Smooth muscle cell (in vitro differentiated cells): ENCODE data around the gene RTP2. TPM values are rescaled to one million over a fixed set of nuclear protein-coding genes. Genes with fewer than 3 reads are reported as not detected.

Experiments used
- DNase-seq: peaks from one replicate; lab custom pipeline; 2025; ENCODE audit not compliant: unreplicated experiment; lab: John Stamatoyannopoulos, UW
- H2AFZ ChIP-seq: fragments of 200-600 bp; sonication (generic); 2 replicates; pipeline ENCODE4 v1.6.0; 2016; ENCODE audit warnings: antibody characterized with exemption, low read depth, mild to moderate bottlenecking
- H3F3A ChIP-seq: fragments of 200-600 bp; sonication (generic); 2 replicates; pipeline ENCODE4 v1.6.0; 2017; ENCODE audit warnings: antibody characterized with exemption, low read depth
- H3K27ac ChIP-seq: fragments of 200-600 bp; sonication (generic); 2 replicates; pipeline ENCODE4 v1.5.1; 2016; ENCODE audit warnings: low read depth, mild to moderate bottlenecking
- H3K27me3 ChIP-seq: fragments of 200-600 bp; sonication (generic); 2 replicates; pipeline ENCODE4 v1.6.1; 2016; ENCODE audit warnings: low read depth, mild to moderate bottlenecking
- H3K36me3 ChIP-seq: fragments of 200-600 bp; sonication (generic); 2 replicates; pipeline ENCODE4 v1.5.1; 2016; ENCODE audit warnings: low read depth
- H3K4me1 ChIP-seq: fragments of 200-600 bp; sonication (generic); 2 replicates; pipeline ENCODE4 v1.5.1; 2016; ENCODE audit warnings: low read depth
- H3K4me2 ChIP-seq: fragments of 200-600 bp; sonication (generic); 2 replicates; pipeline ENCODE4 v1.6.0; 2016; ENCODE audit warnings: mild to moderate bottlenecking
- H3K4me3 ChIP-seq: fragments of 200-600 bp; sonication (generic); 2 replicates; pipeline ENCODE4 v1.5.1; 2016; ENCODE audit warnings: mild to moderate bottlenecking
- H3K79me2 ChIP-seq: fragments of 200-600 bp; sonication (generic); 2 replicates; pipeline ENCODE4 v1.6.0; 2016; ENCODE audit warnings: low read depth, mild to moderate bottlenecking
- H3K9ac ChIP-seq: fragments of 200-600 bp; sonication (generic); 2 replicates; pipeline ENCODE4 v1.6.0; 2016; ENCODE audit warnings: low read depth
- H3K9me3 ChIP-seq: fragments of 200-600 bp; sonication (generic); replicated peaks from 2 replicates; pipeline ENCODE4 v1.5.1; 2016; ENCODE audit warnings: low read depth
- H4K20me1 ChIP-seq: fragments of 200-600 bp; sonication (generic); 2 replicates; pipeline ENCODE4 v1.6.0; 2016; ENCODE audit warnings: low read depth
- CTCF ChIP-seq: fragments of 200-600 bp; sonication (generic); IDR thresholded peaks from 2 replicates; pipeline ENCODE4 v1.5.1; 2017; ENCODE audit warnings: borderline replicate concordance, mild to moderate bottlenecking, antibody characterized with exemption; ENCODE audit not compliant: insufficient read depth, poor library complexity, severe bottlenecking
- WGBS: methylation state at CpG from one replicate; pipeline ENCODE4 v1.1.7; 2016; ENCODE audit warnings: low lambda C conversion rate; 5-methylcytosine and 5-hydroxymethylcytosine counted together
- polyA plus RNA-seq: library from polyadenylated mRNA; unstranded; fragments of >200 nt; fragmentation: Nextera tagmentation; extraction: Ambion mirVana; gene quantifications from 2 replicates; pipeline ENCODE4 v1.2.1, GENCODE V29; 2016
- total RNA-seq: library from RNA; depleted of rRNA; stranded (reverse); fragments of >200 nt; gene quantifications from 2 replicates; pipeline ENCODE4 v1.2.3, GENCODE V29; 2014

Gene RTP2
- total and polyA plus RNA-seq, 2 experiments from 2014 or later: not detected

- Histone ChIP-seq H3K9me3 (no peaks in the 10 kb centered on the region), H3K9ac (no peak overlapping the region), H3K27me3 (no peaks in the 10 kb centered on the region), H3K4me3 (no peak overlapping the region), H3K27ac (no peak overlapping the region), H2AFZ (no peak overlapping the region), H3K4me1 (no peaks in the 10 kb centered on the region), H3F3A (no peaks in the 10 kb centered on the region), H4K20me1 (no peaks in the 10 kb centered on the region), H3K36me3 (no peaks in the 10 kb centered on the region), H3K4me2 (no peak overlapping the region), H3K79me2 (no peaks in the 10 kb centered on the region)
- peak; percentile 3 for TF ChIP-seq CTCF
- DNase-seq: no peak
- 68% methylated on average over 4 of the region's 4 CpGs for WGBS
Measured at GRCh38 chr3:187709155-187709554, 6.8 kb upstream of the RTP2 start.

GRCh38 chr3:187708696-187709095, 6.3 kb upstream of the RTP2 start:
- Histone ChIP-seq H3K27ac (no peak overlapping the region), H2AFZ (no peak overlapping the region), H3K9ac (no peak overlapping the region), H4K20me1 (no peaks in the 10 kb centered on the region), H3F3A (no peaks in the 10 kb centered on the region), H3K4me2 (no peak overlapping the region), H3K27me3 (no peaks in the 10 kb centered on the region), H3K4me3 (no peak overlapping the region), H3K79me2 (no peaks in the 10 kb centered on the region), H3K9me3 (no peaks in the 10 kb centered on the region), H3K36me3 (no peaks in the 10 kb centered on the region), H3K4me1 (no peaks in the 10 kb centered on the region)
- no peak for TF ChIP-seq CTCF
- no peak for DNase-seq

GRCh38 chr3:187706971-187707370, 4.6 kb upstream of the RTP2 start:
- Histone ChIP-seq H4K20me1 (no peaks in the 10 kb centered on the region), H3K4me3 (no peak overlapping the region), H3K36me3 (no peaks in the 10 kb centered on the region), H3K4me1 (no peaks in the 10 kb centered on the region), H3K4me2 (no peak overlapping the region), H3K9me3 (no peaks in the 10 kb centered on the region), H2AFZ (no peak overlapping the region), H3K27ac (no peak overlapping the region), H3K27me3 (no peaks in the 10 kb centered on the region), H3K79me2 (no peaks in the 10 kb centered on the region), H3F3A (no peaks in the 10 kb centered on the region), H3K9ac (no peak overlapping the region)
- no peak for DNase-seq
- 91% methylated on average over 2 of the region's 2 CpGs for WGBS
- no peak for TF ChIP-seq CTCF

GRCh38 chr3:187705164-187705563, 2.8 kb upstream of the RTP2 start:
- no peak overlapping the region for H3K4me2 ChIP-seq
- H3K27ac ChIP-seq: no peak overlapping the region
- no peaks in the 10 kb centered on the region for H3K36me3 ChIP-seq
- no peak for DNase-seq
- no peaks in the 10 kb centered on the region for H3K27me3 ChIP-seq
- no peaks in the 10 kb centered on the region for H4K20me1 ChIP-seq
- H3K9ac ChIP-seq: no peak overlapping the region
- no peaks in the 10 kb centered on the region for H3K9me3 ChIP-seq
- no peak for TF ChIP-seq CTCF
- H3K4me1 ChIP-seq: no peaks in the 10 kb centered on the region
- no peak overlapping the region for H2AFZ ChIP-seq
- no peaks in the 10 kb centered on the region for H3F3A ChIP-seq
- no peak overlapping the region for H3K4me3 ChIP-seq
- H3K79me2 ChIP-seq: no peaks in the 10 kb centered on the region
